Endothelial cell of hepatic sinusoid (primary cell): ENCODE measurements around the gene SOST.

Experiments
- in situ Hi-C: cut with HindIII; loops from 2 replicates; pipeline ENCODE4 v1.10.0; 2017; ENCODE audit warnings: low sequenced_read_pairs

The SOST gene

GRCh38 chr17:43774304-43775250 is 16.0 kb upstream of the SOST start:
- in situ Hi-C loops, result no loop called here

GRCh38 chr17:43772877-43773648 is 14.5 kb upstream of the SOST start:
- in situ Hi-C loops, result no loop called here

- in situ Hi-C loops, result no loop called here
Observed at GRCh38 chr17:43771463-43771862, 12.9 kb upstream of the SOST start.

- in situ Hi-C loops, result no loop called here
Observed at GRCh38 chr17:43770957-43771356, 12.4 kb upstream of the SOST start.

- in situ Hi-C loops, result loop anchor here (5.0 kb wide), 3 partner anchors 72 to 263 kb away; no protein-coding TSS in a partner anchor
Observed at GRCh38 chr17:43769859-43770258, 11.3 kb upstream of the SOST start.

GRCh38 chr17:43769426-43769825 is 10.8 kb upstream of the SOST start:
- in situ Hi-C loops, result loop anchor here (5.0 kb wide), 3 partner anchors 73 to 262 kb away; no protein-coding TSS in a partner anchor

GRCh38 chr17:43768943-43769342 is 10.4 kb upstream of the SOST start:
- in situ Hi-C loops, result loop anchor here (5.0 kb wide), 3 partner anchors 73 to 262 kb away; no protein-coding TSS in a partner anchor

GRCh38 chr17:43768382-43768781 is 9.8 kb upstream of the SOST start:
- in situ Hi-C loops, result loop anchor here (5.0 kb wide), 3 partner anchors 74 to 261 kb away; no protein-coding TSS in a partner anchor

- in situ Hi-C loops, result loop anchor here (5.0 kb wide), 3 partner anchors 75 to 260 kb away; no protein-coding TSS in a partner anchor
Observed at GRCh38 chr17:43767713-43768059, 9.1 kb upstream of the SOST start.

GRCh38 chr17:43767053-43767712 is 8.6 kb upstream of the SOST start:
- in situ Hi-C loops, result loop anchor here (5.0 kb wide), 3 partner anchors 75 to 260 kb away; no protein-coding TSS in a partner anchor

- in situ Hi-C loops, result loop anchor here (5.0 kb wide), 3 partner anchors 76 to 259 kb away; no protein-coding TSS in a partner anchor
Observed at GRCh38 chr17:43766413-43767052, 7.9 kb upstream of the SOST start.

GRCh38 chr17:43760254-43760852 is 1.8 kb upstream of the SOST start:
- in situ Hi-C loops, result no loop called here

- in situ Hi-C loops, result no loop called here
Observed at GRCh38 chr17:43759836-43760235, 1.2 kb upstream of the SOST start.

GRCh38 chr17:43758086-43758485 is 505 bp downstream of the SOST start:
- in situ Hi-C loops, result no loop called here

- in situ Hi-C loops, result no loop called here
Observed at GRCh38 chr17:43757171-43757660, 1.4 kb downstream of the SOST start.

- in situ Hi-C loops, result no loop called here
Observed at GRCh38 chr17:43756201-43756600, 2.4 kb downstream of the SOST start.

- in situ Hi-C loops, result no loop called here
Observed at GRCh38 chr17:43755389-43755875, 3.2 kb downstream of the SOST start.

- in situ Hi-C loops, result loop anchor here (5.0 kb wide), 1 partner anchor 58 kb away; no protein-coding TSS in a partner anchor
Observed at GRCh38 chr17:43754947-43755346, 3.6 kb downstream of the SOST start.

- in situ Hi-C loops, result loop anchor here (5.0 kb wide), 1 partner anchor 56 kb away; no protein-coding TSS in a partner anchor
Observed at GRCh38 chr17:43753493-43754129, 5.0 kb downstream of the SOST start.
